DLD1 (cell line): ENCODE data around the gene SETDB1.
"Not testable (repeated sequence)": the region's sequence is repeated elsewhere in the genome, so short reads cannot be mapped to it uniquely, and the experiment has no call there.

Source experiments
- in situ Hi-C: cut with HindIII; loops from 2 replicates; pipeline ENCODE4 v1.10.0; 2017; ENCODE audit warnings: low sequenced_read_pairs

The SETDB1 gene

DNA sequence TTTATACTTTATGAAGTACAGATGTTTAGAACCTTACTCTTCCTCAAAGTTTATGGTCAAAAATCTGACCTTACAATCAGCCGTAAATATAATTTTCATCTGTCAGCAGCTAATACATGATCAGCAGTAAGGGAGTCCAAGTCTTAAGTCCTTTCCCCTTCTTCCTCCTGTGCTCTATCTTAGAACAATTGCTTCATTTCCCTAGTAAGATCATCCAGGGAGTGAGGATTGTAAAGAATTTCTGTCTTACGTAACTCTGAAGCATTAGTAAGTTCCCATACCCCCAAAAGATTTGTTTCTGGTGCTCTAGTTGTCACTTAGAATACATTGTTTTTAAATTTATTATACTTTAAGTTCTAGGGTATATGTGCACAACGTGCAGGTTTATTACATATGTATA lies 2.1 kb downstream of the SETDB1 start:
- in situ Hi-C loops, result no loop called here

DNA sequence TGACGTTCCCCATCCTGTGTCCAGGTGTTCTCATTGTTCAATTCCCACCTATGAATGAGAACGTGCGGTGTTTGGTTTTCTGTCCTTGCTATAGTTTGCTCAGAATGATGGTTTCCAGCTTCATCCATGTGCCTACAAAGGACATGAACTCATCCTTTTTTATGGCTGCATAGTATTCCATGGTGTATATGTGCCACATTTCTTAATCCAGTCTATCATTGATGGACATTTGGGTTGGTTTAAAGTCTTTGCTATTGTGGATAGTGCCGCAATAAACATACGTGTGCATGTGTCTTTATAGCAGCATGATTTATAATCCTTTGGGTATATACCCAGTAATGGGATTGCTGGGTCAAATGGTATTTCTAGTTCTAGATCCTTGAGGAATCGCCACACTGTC lies 2.6 kb downstream of the SETDB1 start:
- in situ Hi-C loops, result not testable (repeated sequence)

DNA sequence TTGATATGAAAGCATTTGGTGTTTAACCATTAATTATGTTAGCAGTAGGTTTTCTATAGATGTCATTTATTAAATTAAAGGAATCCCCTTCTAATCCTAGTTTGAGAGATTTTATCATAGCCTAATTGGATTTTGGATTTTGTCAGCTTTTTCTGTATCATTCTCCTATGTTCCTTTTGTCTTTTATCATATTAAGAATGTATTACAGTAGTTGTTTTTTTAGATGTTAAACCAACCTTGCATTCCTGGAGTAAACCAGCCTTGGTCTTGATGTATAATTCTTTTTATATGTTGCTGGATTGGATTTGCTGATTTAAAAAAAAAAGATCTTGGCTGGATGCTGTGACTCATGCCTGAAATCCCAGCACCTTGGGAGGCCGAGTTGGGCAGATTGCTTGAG lies 5.6 kb downstream of the SETDB1 start:
- in situ Hi-C loops, result no loop called here

DNA sequence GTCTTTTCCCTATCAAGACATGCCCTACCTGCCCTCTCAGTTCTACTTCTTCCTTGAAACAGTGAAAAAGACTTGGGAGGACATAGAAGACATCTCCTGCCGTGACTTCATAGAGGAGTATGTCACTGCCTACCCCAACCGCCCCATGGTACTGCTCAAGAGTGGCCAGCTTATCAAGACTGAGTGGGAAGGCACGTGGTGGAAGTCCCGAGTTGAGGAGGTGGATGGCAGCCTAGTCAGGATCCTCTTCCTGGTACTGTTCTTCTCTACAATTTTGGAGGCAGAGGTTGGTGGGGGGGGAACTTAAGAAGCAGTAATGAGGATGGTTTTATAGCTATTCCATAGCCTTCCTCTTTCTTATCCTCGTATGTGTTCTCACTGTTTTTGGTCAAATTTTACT lies 18.7 kb downstream of the SETDB1 start:
- in situ Hi-C loops, result no loop called here

DNA sequence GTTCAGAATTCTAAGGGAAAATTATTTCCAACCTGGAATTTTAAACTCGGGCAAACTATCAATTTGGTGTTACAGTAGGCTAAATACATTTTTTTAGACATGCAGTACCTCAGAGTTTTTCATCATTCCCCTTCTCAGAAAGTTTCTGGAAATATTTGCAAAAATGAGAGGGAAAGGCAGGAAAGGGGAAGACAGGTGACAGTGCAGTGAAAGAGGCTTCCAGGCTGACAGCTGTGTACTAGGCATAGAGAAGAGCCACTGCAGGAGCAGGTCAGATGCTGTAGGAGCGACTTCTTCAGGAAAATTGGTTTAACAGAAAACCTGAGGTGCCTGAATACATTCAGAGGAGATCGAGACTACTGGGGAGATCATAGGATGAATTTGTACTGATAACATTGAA lies 28.5 kb downstream of the SETDB1 start:
- in situ Hi-C loops, result no loop called here

DNA sequence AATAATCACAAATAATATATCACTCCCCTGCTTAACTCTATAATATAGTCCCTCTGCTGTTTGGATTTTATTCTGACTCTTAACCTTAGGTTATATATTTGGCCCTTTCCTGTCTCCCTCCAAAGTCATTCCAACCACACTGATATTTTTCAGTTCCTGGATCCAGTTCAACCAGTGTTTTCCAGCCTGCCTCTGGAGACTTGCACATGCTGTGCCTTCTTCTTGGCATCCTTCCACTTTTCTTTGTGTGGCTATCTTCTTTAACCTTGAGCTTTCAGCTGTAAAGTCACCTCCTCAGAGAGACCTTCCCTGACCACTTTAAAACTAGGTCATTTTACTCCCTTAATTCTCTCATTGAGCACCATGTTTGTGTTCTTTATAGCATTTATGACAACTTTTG lies 29.1 kb downstream of the SETDB1 start:
- in situ Hi-C loops, result no loop called here

DNA sequence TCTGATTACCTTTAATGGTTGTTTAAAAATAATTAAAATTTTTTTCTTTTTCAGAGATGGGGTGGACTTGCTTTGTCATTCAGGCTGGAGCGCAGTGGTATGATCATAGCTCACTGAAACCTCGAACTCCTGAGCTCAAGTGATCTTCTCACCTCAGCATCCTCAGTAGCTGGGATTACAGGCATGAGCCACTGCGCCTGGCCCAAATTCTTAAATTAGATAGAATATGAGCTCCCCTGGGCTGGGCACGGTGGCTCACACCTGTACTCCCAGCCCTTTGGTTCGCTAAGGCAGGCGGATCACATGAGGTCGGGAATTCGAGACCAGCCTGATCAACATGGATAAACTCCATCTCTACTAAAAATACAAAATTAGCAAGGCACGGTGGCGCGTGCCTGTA lies 31.5 kb downstream of the SETDB1 start:
- in situ Hi-C loops, result no loop called here

DNA sequence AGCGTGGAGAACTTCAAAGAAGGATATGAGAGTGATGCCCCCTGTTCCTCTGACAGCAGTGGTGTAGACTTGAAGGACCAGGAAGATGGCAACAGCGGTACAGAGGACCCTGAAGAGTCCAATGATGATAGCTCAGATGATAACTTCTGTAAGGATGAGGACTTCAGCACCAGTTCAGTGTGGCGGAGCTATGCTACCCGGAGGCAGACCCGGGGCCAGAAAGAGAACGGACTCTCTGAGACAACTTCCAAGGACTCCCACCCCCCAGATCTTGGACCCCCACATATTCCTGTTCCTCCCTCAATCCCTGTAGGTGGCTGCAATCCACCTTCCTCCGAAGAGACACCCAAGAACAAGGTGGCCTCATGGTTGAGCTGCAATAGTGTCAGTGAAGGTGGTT lies 34.5 kb downstream of the SETDB1 start:
- in situ Hi-C loops, result no loop called here

DNA sequence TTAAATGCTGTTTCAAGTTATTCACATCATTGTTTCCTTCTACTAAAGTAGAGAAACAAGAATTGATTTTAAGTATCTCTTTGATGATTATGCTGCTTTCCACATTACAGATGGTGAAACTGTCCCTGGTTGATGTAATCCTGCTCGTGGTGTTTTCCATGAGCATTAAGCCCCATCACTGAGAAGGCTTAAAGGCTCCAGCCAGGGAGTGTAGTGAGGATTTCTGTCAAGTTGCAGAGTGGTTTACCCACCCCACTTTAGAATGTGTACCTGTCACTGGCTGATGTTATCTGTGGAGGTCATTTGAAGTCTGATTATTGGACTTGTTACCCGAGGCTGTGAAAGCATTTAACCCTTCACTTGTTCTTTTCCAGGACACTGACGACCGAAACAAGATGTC lies 35.6 kb downstream of the SETDB1 start:
- in situ Hi-C loops, result no loop called here

DNA sequence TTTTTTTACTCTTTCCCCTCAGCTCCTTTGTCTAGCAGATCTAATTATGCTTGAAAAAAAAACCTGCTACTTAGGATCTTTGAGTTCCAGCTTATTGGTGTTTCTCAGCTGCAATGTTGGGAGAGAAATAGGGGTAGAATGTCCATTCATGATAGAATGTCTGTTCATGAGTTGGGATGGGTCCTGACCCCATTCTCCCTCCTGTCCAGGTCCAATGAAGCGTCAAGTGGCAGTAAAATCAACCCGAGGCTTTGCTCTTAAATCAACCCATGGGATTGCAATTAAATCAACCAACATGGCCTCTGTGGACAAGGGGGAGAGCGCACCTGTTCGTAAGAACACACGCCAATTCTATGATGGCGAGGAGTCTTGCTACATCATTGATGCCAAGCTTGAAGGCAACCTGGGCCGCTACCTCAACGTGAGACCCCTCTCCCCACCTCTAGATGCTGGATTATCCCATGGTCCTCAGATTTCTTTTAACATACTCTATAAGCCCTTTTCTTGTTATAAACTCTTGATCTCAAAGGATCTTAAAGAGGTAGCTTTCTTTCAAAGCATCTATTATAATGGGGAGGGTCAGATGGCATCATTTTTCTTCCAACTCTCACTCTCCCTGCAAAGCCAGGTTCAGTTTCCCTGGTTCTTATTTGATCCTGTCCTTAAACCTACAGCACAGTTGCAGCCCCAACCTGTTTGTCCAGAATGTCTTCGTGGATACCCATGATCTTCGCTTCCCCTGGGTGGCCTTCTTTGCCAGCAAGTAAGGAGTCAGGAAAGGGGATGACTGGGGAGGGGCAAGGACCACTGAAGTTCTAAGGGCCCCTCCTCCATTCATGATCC lies 37.4 kb downstream of the SETDB1 start:
- in situ Hi-C loops, result no loop called here

DNA sequence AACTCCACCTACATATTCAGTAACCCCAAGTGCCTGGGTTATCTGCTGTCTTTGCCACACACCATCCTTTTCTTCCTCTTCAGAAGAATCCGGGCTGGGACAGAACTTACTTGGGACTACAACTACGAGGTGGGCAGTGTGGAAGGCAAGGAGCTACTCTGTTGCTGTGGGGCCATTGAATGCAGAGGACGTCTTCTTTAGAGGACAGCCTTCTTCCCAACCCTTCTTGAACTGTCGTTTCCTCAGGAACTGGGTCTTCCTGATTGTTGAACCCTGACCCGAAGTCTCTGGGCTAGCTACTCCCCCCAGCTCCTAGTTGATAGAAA lies 38.0 kb downstream of the SETDB1 start:
- in situ Hi-C loops, result no loop called here

DNA sequence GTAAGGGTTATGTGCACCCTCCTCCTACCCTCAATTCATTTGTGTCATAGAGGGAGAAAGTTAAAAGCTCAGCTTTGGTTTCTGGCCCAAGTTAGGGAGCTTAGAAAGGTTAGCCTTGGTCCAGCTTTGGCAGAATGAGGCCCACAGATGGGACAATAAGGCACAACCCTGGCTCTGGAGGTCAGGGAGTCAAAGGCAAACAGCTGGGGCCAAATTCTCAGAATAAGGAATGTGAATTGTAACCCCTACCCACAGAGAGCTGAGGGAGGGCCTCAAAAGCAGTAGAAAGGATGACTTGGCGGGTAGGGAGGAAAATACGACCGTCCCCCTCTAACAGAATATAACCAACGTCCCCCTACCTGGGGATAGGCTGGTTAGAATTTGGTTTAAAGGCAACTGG lies 39.4 kb downstream of the SETDB1 start:
- in situ Hi-C loops, result no loop called here

DNA sequence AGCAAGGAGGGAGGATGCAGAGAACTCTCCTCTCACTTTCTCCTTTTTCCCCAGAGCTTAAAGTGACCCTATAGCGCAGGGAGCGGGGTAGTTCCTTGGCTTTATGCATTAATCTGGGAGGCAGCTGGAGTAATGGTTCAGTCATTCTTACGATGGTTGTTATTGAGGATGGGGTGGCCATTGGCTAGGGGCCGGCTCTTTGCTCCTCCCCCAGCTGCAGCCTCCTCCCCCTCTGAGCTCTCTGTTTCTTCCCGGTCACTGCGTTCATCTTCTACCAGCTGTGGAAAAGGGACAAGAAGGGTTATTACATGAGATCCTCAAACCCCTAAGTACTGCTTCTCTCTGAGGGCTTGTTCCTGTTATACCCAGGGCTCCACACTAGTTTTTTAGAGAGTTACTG lies 39.8 kb downstream of the SETDB1 start:
- in situ Hi-C loops, result no loop called here

DNA sequence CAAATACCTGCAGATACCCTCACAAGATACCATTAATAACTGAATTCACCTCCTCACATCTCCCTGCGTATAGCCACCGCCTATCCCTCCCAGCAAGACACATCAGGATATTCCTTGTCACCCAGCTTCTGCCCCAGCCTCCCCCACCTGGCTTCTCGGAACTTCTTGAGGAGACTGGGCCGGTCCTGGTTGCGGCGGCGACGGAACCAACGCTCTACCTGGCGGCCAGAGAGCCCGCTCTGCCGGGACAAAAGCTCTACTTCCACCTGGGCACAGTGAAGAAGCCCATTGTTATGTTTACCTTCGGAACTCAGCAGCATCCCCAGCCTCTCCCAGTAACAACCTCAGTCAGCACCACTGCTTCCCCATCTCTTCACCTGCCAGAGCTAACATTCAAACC lies 41.8 kb downstream of the SETDB1 start:
- in situ Hi-C loops, result no loop called here

DNA sequence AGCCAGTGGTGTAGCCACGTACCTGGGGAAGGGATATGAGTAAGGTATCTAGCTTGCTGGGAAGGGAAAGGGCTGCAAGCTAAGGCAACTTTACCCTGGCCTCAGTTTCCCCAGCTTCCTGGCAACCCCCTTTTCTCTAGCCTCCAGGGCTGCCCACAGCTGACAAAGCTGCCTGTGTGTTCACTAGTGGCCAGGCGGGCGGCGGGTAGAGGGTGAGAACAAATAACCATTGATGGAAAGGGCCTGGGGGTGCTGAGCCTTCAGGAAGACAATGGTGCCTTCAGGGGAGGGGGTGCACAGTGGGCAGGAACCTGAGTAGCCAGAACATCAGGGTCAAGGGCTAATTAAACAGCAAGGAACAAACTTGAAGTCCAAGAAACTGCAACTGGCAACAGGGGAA lies 42.3 kb downstream of the SETDB1 start:
- in situ Hi-C loops, result no loop called here

DNA sequence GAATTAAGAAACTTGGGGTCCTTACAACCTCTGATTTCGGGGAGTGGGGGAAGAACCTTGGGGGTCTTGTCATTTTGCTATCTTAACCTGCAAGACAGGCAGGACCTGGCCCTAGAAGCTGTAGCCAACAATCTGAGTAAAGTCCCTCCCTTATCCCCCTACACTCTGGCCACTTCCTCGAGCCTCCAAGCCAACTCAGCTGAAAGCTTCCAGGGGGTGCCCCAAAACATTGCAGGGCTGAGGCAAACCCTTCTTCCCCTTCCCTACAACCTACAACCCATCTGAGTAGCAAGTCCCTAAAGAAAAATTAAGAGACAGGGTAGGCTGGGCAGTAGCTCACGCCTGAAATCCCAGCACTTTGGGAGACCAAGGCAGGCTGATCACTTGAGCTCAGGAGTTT lies 43.5 kb downstream of the SETDB1 start:
- in situ Hi-C loops, result no loop called here

DNA sequence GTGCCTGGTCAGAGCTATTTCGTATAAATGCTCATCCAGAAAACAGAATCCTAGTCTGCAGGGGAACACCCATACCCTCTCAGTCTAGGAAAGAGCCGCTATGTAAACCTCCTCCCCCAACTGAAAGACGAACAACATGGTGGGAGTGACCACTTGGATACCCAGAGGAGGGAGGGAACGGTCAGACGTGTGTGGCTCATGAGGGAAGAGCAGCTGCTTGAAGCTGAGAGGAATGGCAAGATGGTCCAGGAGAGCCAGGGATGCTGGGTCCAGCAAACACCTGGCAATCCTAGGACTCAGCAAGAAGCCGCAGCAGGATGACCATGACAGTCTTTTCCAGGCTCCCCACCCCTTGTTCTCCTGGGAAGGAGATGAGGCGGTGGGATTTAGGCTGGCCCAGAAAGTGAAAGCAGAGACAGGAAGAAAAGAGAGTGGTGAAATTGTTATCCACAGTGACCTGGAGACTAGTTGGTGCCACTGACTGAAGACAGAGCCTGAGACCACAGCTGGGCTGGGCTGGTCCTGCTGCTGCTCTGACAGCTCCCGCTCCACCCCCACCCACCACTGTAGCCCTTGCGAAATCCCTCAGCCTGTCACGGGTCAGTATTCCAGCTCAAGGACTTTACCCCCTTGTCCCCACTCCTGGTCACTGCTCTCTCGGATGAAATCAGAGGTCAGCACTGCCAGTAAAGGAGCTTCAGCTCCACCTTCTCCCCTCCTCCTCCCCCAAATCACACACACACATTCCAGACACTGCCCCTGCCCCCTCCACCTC lies 44.8 kb downstream of the SETDB1 start:
- in situ Hi-C loops, result no loop called here

DNA sequence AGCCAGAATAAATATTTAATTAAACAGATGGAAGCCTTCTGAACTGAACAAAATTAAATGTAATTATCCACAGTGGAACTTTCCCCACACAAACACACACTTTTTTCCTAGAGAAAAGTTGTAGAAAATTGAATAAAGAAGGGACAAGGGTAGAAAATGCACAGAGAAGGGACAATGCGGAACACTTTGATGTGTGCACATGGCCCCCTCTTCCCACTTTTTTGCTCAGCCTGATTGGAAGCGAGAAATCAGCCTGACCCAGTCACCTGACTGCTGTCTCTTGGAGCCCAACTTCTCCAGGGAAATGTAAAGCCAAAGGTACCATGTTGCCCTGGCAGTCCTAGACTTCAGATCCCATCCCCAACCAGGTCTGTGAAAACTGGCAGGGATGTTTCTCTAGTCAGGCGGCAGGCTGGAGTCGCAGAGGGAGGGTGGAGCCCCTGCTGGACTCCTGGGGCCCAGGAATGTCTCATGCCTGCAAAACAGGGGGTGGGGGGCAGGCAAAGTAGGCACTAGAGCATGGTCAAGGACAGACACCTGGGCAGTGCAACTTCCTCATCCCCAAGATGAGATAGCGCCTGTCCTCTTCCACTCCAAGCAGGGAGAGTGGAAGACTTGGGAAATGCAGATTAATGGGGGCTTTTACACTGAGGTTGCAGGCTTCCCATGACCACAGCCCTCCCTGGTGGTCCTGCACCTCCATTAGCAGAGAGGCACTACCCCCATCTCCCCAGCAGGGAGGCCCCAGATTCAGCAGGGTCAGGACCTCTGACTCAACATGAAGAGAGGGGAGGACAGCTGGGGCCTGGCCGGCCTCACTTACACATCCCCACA lies 45.6 kb downstream of the SETDB1 start:
- in situ Hi-C loops, result no loop called here

DNA sequence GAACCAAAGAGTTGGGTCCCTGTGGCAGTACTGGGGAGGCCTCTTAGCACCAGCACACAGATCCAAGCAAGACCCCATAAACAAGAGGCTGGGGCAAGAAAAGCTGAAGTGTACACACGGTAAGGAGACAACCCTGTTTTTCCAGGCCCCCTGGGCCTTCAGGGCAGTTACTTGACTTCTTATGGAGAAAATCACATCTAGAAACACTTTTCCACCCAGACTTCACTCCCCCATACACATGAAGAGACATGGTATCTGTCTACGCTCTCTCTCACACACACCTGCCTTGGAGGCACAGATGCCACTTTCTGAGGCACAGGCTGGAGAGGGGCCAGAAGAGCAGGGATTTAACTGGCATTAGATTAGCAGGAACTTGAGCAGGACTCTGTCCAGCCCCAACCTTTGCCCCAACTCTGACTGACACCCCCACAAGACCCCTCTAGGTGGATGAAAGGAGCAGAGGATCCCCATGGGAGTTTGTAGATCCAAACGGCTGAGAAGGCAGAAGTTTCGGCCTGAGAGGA lies 46.3 kb downstream of the SETDB1 start:
- in situ Hi-C loops, result no loop called here

DNA sequence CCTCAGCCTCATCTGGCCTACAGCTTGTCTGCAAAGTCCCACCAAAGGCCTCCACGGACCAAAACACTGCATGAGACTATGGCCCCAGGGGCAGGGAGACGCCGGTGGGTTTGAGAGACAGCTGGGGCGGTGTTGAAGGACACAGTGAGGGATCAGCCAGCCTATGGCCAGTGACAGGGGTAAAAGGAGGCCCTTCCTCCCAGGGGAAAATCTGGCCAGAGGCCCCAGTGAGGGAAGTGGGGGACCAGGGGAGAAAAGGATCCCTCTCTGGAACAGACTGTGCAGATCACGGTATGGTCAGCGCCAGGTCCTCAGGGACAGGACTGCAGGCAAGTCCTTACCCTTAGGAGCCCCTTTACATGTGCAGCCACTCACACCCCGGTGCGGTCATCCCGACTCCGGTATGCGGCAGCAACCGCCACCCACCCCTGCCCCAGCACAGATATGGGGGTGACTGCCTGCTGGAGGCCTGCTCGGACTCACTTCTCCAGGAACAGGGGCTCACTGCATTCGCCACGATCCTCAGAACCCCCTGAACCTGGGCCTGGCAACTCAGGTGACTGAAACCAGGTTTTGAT lies 47.2 kb downstream of the SETDB1 start:
- in situ Hi-C loops, result no loop called here
